Coronary artery (tissue), 2 donors: ENCODE results near the gene VIL1.
A peak's percentile ranks its signal among the peaks of the same experiment; 100 is the strongest.

Experiments
- DNase-seq: peaks from one replicate; pipeline ENCODE4 v3.0.0-alpha.2; 2017; ENCODE audit warnings: low spot score
- H3K27ac ChIP-seq, 2 donors: fragments of 200-600 bp; sonication (generic); one replicate each; pipeline ENCODE4 v1.5.1; 2016 to 2019
- H3K4me3 ChIP-seq: fragments of 200-600 bp; sonication (generic); 2 replicates; pipeline ENCODE4 v1.5.1; 2016; ENCODE audit warnings: mild to moderate bottlenecking, moderate library complexity
- TF ChIP-seq, protein P1 (sequence below): fragments of 200-600 bp; sonication (generic); IDR thresholded peaks from one replicate; pipeline ENCODE4 v1.5.1; 2019; ENCODE audit warnings: antibody characterized with exemption

The VIL1 gene

GRCh38 chr2:218389333-218390150 lies 29.4 kb upstream of the VIL1 start:
- TF ChIP-seq, protein P1, sequence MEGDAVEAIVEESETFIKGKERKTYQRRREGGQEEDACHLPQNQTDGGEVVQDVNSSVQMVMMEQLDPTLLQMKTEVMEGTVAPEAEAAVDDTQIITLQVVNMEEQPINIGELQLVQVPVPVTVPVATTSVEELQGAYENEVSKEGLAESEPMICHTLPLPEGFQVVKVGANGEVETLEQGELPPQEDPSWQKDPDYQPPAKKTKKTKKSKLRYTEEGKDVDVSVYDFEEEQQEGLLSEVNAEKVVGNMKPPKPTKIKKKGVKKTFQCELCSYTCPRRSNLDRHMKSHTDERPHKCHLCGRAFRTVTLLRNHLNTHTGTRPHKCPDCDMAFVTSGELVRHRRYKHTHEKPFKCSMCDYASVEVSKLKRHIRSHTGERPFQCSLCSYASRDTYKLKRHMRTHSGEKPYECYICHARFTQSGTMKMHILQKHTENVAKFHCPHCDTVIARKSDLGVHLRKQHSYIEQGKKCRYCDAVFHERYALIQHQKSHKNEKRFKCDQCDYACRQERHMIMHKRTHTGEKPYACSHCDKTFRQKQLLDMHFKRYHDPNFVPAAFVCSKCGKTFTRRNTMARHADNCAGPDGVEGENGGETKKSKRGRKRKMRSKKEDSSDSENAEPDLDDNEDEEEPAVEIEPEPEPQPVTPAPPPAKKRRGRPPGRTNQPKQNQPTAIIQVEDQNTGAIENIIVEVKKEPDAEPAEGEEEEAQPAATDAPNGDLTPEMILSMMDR = no peak
- Histone ChIP-seq H3K27ac (no peak overlapping the region), H3K4me3 (no peak overlapping the region)
- DNase-seq = no peak

DNA sequence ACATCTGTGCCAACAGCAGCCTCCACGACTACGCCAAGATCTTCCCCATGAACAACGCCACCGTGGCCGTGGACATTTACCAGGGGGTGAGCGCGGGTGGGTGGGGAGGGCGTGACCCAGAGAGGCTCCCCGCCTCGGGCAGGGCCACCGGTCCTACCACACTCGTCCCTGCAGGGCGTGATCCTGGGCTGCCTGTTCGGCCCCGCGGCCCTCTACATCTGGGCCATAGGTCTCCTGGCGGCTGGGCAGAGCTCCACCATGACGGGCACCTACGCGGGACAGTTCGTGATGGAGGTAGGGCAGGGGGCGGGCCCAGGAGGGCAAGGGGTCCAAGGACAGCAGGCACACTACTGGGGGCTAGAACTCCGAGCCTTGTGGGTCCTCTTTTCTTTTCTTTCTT lies 27.7 kb upstream of the VIL1 start:
- no peak for DNase-seq
- Histone ChIP-seq H3K27ac (no peak overlapping the region), H3K4me3 (no peak overlapping the region)
- TF ChIP-seq, protein P1 = no peak

DNA sequence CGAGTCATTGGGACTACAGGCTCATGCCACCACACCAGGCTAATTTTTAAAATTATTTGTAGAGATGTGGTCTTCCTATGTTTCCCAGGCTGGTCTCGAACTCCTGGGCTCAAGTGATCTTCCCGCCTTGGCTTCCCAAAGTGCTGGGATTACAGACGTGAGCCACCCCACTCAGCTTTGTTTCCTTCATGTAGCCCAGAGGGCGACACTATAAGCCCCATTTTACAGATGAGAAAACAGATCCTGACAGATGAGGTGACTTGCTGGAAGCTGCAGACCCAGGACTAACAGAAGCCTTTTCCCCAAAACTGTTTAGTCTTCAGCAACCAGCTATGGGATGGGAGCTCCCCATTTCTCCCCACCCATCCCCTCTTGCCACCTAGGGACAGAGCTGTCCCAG lies 26.5 kb upstream of the VIL1 start:
- no peak for DNase-seq
- TF ChIP-seq, protein P1 = no peak
- Histone ChIP-seq H3K27ac (no peak overlapping the region), H3K4me3 (no peak overlapping the region)

- TF ChIP-seq, protein P1 = no peak
- no peak overlapping the region for H3K4me3 ChIP-seq
- no peak for DNase-seq
- H3K27ac ChIP-seq = no peak overlapping the region
Measured at GRCh38 chr2:218392891-218393462, 25.9 kb upstream of the VIL1 start.

DNA sequence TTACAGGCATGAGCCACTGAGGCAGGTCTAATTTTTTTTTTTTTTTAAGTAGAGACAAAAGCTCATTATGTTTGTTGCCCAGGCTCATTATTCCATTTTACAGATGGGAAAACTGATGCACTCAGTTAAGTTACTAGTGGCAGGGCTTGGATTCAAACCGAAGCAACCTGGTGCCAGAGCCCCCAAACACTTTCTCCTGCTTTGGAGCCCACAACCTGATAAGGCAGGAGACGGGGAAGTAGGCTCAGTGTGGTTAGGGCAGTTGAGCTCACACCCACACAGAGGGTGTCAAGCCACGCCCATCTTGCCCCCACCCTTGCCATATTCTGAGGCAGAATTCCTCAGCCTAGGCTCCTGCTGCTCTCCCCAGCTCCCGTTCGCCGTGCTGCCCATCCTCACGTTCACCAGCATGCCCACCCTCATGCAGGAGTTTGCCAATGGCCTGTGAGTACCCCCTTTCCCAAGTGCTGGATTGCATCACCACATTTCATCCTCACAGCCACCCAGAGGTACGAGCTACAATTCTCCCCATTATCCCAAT lies 25.1 kb upstream of the VIL1 start:
- Histone ChIP-seq H3K4me3 (no peak overlapping the region), H3K27ac (peak overlapping the region in 1 of 2 donors; percentile 1)
- TF ChIP-seq, protein P1 = no peak
- no peak for DNase-seq

GRCh38 chr2:218394298-218395089 lies 24.4 kb upstream of the VIL1 start:
- peak; percentile 76 for DNase-seq
- peak overlapping the region in 1 of 2 donors; percentile 1 for H3K27ac ChIP-seq
- TF ChIP-seq, protein P1 = no peak
- no peak overlapping the region for H3K4me3 ChIP-seq
